ENCODE data around the gene ZNF296. TPM values are rescaled to one million over a fixed set of nuclear protein-coding genes. Genes with fewer than 3 reads are reported as not detected.

Gene ZNF296
- polyA plus RNA-seq, 1 donor: 0.91 TPM

- DNase-seq (ENCODE audit: low read depth): no peak
These were observed 11.3 kb upstream of the ZNF296 start for GRCh38 chr19:45087531-45087930.

GRCh38 chr19:45086480-45086879 is 10.2 kb upstream of the ZNF296 start:
- no peak for DNase-seq (ENCODE audit: low read depth)

GRCh38 chr19:45082170-45082569 is 5.9 kb upstream of the ZNF296 start:
- no peak for DNase-seq (ENCODE audit: low read depth)

- no peak for DNase-seq (ENCODE audit: low read depth)
These were observed 3.7 kb upstream of the ZNF296 start for GRCh38 chr19:45079911-45080370.

GRCh38 chr19:45079063-45079910 is 3.0 kb upstream of the ZNF296 start, which contains the start of gene GEMIN7:
Gene GEMIN7 (plus strand): TSS chr19:45079260. CDS start chr19:45090115, 10,855 bp downstream.
- no peak for DNase-seq (ENCODE audit: low read depth)

GRCh38 chr19:45078390-45079062 is 2.2 kb upstream of the ZNF296 start:
- DNase-seq (ENCODE audit: low read depth): no peak

- DNase-seq (ENCODE audit: low read depth): no peak
These were observed 813 bp upstream of the ZNF296 start for GRCh38 chr19:45076851-45077730.

GRCh38 chr19:45075301-45076028 is 813 bp downstream of the ZNF296 start:
- DNase-seq (ENCODE audit: low read depth): no peak

GRCh38 chr19:45074744-45075300 is 1.5 kb downstream of the ZNF296 start:
- DNase-seq (ENCODE audit: low read depth): no peak

GRCh38 chr19:45071969-45072790 is 4.1 kb downstream of the ZNF296 start:
- DNase-seq (ENCODE audit: low read depth): no peak

- DNase-seq (ENCODE audit: low read depth): no peak
These were observed 4.7 kb downstream of the ZNF296 start for GRCh38 chr19:45071545-45071938.

- DNase-seq (ENCODE audit: low read depth): no peak
These were observed 5.3 kb downstream of the ZNF296 start for GRCh38 chr19:45070861-45071544.

- DNase-seq (ENCODE audit: low read depth): no peak
These were observed 6.1 kb downstream of the ZNF296 start for GRCh38 chr19:45070214-45070613.

GRCh38 chr19:45069056-45069455 is 7.2 kb downstream of the ZNF296 start:
- no peak for DNase-seq (ENCODE audit: low read depth)

- DNase-seq (ENCODE audit: low read depth): no peak
These were observed 8.2 kb downstream of the ZNF296 start for GRCh38 chr19:45068041-45068440.

GRCh38 chr19:45066921-45067661 is 9.2 kb downstream of the ZNF296 start:
- DNase-seq (ENCODE audit: low read depth): no peak

- DNase-seq (ENCODE audit: low read depth): no peak
These were observed 12.2 kb downstream of the ZNF296 start for GRCh38 chr19:45063851-45064801.
